ENCODE results near the gene PODXL2.
"Not testable (repeated sequence)": the region's sequence is repeated elsewhere in the genome, so short reads cannot be mapped to it uniquely, and the experiment has no call there.

The PODXL2 gene

DNA sequence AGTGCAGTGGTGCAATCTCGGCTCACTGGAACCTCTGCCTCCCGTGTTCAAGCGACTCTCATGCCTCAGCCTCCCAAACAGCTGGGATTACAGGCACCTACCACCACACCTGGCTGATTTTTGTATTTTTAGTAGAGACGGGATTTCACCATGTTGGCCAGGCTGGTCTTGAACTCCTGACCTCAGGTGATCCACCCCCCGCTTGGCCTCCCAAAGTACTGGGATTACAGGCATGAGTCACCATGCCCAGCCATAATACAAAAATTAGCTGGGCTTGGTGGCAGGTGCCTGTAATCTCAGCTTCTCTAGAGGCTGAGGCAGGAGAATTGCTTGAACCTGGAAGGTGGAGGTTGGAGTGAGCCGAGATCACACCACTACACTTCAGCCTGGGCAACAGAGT is 26.0 kb downstream of the PODXL2 start:
- DNase-seq (ENCODE audit: low read depth, low spot score): not testable (repeated sequence)

- DNase-seq (ENCODE audit: low read depth, low spot score): no peak
Observed at GRCh38 chr3:127655641-127656040, 26.7 kb downstream of the PODXL2 start.

- no peak for DNase-seq (ENCODE audit: low read depth, low spot score)
Observed at GRCh38 chr3:127656906-127657305, 27.9 kb downstream of the PODXL2 start.

DNA sequence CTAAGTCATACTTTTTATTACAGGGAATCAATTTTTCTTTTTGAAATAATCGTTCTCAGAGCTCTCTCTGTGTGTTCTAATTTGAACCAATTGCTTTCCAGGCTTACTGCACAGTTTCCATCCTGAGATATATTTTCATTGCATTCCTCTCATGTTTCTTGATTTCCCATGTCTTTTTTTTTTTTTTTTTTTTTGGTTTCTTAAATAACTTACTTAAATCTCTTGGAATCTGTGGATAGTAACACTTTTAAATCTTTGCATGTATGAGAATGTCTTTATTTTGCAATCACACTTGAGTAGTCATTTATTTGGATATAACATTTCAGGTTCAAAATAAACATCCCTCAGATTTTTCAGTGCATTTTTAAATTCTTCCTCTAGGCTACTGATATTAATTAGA is 29.2 kb downstream of the PODXL2 start:
- DNase-seq (ENCODE audit: low read depth, low spot score): no peak

GRCh38 chr3:127660621-127661251 is 31.8 kb downstream of the PODXL2 start:
- DNase-seq (ENCODE audit: low read depth, low spot score): no peak

- DNase-seq (ENCODE audit: low read depth, low spot score): no peak
Observed at GRCh38 chr3:127661600-127661999, 32.6 kb downstream of the PODXL2 start.

- no peak for DNase-seq (ENCODE audit: low read depth, low spot score)
Observed at GRCh38 chr3:127662001-127662469, 33.0 kb downstream of the PODXL2 start.

DNA sequence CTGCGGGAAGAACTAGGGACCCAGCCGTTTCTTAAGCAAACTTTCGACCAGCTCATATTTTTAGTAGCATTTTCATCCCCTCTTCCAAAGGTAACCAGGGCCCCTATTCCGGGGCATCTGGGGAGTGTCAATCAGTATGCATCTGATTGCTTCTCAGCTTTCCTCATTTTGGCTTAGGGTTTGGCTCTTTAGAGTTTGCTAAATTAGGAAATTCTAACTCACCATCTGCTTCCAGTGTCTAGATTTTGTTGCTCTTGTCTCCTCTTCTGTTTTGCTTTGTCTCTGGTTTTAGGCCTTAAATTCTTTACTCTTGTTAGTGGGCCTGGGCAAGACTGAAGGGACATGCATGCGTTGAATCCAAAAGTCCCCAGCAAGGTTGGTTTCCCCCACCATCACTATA is 34.2 kb downstream of the PODXL2 start:
- DNase-seq (ENCODE audit: low read depth, low spot score): no peak

- no peak for DNase-seq (ENCODE audit: low read depth, low spot score)
Observed at GRCh38 chr3:127665165-127665564, 36.2 kb downstream of the PODXL2 start.

- DNase-seq (ENCODE audit: low read depth, low spot score): no peak
Observed at GRCh38 chr3:127665586-127665985, 36.6 kb downstream of the PODXL2 start.

DNA sequence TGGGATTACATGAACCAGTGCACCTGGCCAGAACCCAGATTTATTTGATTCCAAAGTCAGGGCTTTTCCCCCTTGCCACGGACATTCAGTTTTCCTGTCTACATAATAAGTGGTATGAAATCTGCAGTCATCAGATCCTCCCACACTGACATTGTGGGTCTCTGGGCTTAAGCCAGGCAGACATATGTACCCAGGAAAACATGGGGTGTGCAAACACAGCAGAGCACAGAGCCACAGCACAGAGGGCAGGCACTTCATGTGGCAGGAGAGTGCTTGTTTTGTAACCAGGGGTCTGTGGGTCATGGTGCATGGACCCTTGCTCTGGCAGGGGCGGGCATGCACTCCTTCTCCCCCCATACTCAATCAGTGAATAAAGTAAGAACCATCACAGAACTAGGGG is 37.7 kb downstream of the PODXL2 start:
- DNase-seq (ENCODE audit: low read depth, low spot score): no peak

GRCh38 chr3:127667119-127667681 is 38.2 kb downstream of the PODXL2 start:
- no peak for DNase-seq (ENCODE audit: low read depth, low spot score)

- no peak for DNase-seq (ENCODE audit: low read depth, low spot score)
Observed at GRCh38 chr3:127668906-127669305, 39.9 kb downstream of the PODXL2 start.

- DNase-seq (ENCODE audit: low read depth, low spot score): no peak
Observed at GRCh38 chr3:127669541-127670228, 40.7 kb downstream of the PODXL2 start.

GRCh38 chr3:127670229-127670559 is 41.2 kb downstream of the PODXL2 start:
- no peak for DNase-seq (ENCODE audit: low read depth, low spot score)

DNA sequence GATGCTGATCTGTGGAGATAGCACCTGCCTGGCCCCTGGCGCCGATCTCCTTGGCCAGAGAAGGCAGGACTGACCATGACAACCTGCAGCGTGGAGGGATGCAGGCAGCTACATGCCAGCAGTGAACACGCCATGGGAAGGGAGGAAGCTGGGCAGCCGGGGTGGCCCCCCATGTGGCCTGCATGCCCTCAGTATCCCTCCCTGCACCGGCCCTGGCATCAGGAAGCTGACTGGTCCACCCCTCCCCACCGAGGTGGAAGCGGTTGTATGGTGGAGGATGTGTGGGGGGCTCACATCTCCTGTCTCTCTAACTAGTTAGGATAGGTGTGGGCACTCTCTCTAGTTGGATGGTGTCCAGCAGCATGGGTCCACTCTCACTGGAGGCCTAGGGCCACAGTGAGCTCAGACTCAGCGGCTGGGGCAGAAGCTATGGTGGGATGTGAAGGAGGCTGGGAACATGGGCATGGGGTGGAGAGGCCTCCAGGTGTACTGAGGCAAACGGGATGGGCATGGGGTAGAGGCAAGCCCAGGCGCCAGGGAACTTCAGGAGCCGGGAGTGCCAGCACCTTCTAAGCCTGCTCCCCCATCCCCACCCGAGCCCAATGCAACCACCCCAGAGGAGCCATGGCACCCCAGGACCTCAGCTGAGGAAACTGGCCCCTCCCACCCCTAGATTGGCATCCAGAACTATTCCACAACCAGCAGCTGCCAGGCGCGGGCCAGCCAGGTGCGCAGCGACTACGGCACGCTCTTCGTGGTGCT is 42.0 kb downstream of the PODXL2 start:
- no peak for DNase-seq (ENCODE audit: low read depth, low spot score)

- no peak for DNase-seq (ENCODE audit: low read depth, low spot score)
Observed at GRCh38 chr3:127671523-127672428, 42.8 kb downstream of the PODXL2 start.

DNA sequence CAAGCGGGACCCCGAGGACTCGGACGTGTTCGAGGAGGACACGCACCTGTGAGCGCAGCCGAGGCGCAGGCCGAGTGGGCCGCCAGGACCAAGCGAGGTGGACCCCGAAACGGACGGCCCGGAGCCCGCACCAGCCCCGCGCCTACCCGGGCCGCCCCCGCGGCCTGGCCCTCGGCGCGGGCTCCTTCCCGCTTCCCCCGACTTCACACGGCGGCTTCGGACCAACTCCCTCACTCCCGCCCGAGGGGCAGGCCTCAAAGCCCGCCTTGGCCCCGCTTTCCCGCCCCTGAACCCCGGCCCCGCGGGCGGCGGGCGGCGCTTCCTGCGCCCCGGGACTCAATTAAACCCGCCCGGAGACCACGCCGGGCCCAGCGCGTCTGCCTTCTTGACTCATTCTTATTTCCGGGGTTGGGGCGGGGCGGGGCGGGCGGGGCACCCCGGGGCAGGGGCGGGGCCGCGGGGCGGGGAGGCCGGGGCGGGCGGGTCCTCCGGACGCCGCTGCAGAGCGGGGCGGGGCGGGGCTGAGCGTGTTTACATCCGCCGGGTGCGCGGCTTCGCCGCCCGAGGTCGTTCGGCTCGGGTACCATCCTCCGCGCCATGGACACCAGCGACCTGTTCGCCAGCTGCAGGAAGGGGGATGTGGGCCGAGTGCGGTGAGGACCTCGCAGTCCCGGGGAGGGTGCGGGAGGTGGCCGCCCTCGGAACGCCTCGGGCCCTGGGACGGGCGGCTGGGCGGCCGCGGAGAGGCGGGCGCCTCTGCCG is 43.6 kb downstream of the PODXL2 start, which contains the start of gene ABTB1:
ABTB1 (plus strand) TSS at position 524 of the 762 bp plus-strand sequence; CDS start at position 598, 74 bp downstream.
- DNase-seq (ENCODE audit: low read depth, low spot score): no peak

- no peak for DNase-seq (ENCODE audit: low read depth, low spot score)
Observed at GRCh38 chr3:127673191-127674100, 44.5 kb downstream of the PODXL2 start.

Measured in iPS DF 19.7 (cell line).